ENCODE results near the gene MDM1. TPM values are rescaled to one million over a fixed set of nuclear protein-coding genes. Genes with fewer than 3 reads are reported as not detected.

MDM1 gene
- total and polyA plus RNA-seq, 10 donors, result 13.5 to 38.9 (median 21.9) TPM

DNA sequence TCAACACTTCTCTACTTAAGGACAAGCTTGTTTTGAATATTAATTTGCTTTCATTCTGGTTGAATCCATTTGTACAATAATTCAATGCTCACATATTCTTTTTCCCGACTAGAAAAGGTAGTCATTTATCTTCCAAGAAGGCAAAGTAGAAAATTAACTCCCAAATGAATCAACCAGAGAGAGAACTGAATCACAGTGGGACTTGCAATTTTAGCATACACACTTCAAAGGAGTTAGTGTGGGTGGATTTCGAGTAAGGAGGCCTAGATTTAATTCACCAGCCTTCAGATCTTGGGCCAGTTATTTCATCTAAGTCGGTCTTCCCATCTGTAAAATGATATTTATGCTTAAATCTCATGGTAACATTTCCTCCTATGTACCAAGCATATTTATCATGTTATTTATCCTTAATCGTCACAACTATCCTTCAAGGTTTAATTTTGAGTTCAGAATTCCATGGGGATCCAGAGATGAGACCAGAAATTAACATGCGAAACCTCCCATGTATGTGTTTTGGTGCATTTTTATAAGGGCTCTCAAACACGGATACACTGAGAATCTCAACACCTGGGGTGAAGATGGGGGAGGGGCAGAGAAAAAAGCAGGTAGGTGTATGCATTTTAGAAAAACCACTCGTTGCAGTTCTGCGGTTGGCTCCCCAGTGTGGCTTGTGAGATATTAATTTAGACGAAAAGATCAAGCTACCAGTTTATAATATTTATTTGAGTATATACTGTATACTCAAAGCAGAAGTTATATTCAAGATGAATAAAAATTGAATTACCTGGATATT lies 39.8 kb downstream of the MDM1 start:
- 79 to 93% (median 87%) methylated on average over 9 of the region's 9 CpGs for WGBS, 5 donors

DNA sequence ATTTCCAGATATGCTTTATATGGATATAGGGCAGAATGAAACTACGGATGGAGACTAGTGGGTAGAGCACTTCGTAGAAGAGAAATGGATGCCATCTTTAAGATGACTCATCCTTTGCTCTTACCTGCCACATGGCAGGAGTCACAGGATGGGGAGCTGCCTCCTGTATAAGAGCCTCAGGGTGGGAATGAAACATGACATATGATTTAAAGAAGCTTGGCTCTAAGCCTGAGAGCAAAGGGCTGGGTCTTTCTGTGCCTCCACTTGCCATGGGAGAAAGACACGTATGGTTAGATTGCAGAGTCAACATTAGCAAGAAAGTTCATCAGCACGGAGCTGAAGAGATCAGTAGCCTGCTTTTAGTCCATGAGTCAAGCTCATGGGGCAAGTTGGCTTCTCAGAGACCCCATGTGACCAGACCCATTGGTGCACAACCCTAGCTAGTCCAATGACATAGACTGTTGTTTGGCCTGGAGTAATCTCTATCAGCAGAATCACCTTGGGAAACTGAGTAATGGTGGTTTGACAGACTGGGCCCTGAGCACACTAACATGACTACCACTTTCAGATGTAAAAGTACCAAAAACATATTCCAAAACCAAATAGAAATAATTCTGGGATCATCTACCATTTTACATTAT lies 40.6 kb downstream of the MDM1 start:
- Histone ChIP-seq H3K27me3 (replicated peaks in 1 of 7) (no peaks in the 10 kb centered on the region), H3K4me3 (no peak overlapping the region), H3K27ac (no peak overlapping the region), H3K36me3 (peaks cover 0 to 46% (median 11%) of the 10 kb centered on the region in 6 donors), H3K4me1 (peaks cover 0 to 10% (median 0%) of the 10 kb centered on the region in 6 donors), H3K9me3 (no peaks in the 10 kb centered on the region)
- no peak for DNase-seq
- TF ChIP-seq POLR2A (IDR thresholded peaks at IDR 0.05), result no peak
- TF ChIP-seq POLR2AphosphoS5 (IDR thresholded peaks at IDR 0.05), result no peak
- TF ChIP-seq, protein P1, sequence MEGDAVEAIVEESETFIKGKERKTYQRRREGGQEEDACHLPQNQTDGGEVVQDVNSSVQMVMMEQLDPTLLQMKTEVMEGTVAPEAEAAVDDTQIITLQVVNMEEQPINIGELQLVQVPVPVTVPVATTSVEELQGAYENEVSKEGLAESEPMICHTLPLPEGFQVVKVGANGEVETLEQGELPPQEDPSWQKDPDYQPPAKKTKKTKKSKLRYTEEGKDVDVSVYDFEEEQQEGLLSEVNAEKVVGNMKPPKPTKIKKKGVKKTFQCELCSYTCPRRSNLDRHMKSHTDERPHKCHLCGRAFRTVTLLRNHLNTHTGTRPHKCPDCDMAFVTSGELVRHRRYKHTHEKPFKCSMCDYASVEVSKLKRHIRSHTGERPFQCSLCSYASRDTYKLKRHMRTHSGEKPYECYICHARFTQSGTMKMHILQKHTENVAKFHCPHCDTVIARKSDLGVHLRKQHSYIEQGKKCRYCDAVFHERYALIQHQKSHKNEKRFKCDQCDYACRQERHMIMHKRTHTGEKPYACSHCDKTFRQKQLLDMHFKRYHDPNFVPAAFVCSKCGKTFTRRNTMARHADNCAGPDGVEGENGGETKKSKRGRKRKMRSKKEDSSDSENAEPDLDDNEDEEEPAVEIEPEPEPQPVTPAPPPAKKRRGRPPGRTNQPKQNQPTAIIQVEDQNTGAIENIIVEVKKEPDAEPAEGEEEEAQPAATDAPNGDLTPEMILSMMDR (IDR thresholded peaks at IDR 0.05 in 8 of 11, conservative IDR thresholded peaks at IDR 0.05 in 3 of 11), result no peak
- WGBS, 5 donors, result 92 to 98% (median 96%) methylated on average over 4 of the region's 4 CpGs
- intact Hi-C loops (cut with DNase I; ENCODE audit: low total_unique reads), result no loop called here

More for the DNA sequence above, 39.8 kb downstream of the MDM1 start:
- Histone ChIP-seq H3K27ac (no peak overlapping the region), H3K4me1 (peaks cover 0 to 10% (median 0%) of the 10 kb centered on the region in 6 donors), H3K36me3 (peaks cover 0 to 54% (median 14%) of the 10 kb centered on the region in 6 donors), H3K9me3 (no peaks in the 10 kb centered on the region), H3K4me3 (no peak overlapping the region), H3K27me3 (replicated peaks in 1 of 7) (no peaks in the 10 kb centered on the region)
- no peak for TF ChIP-seq POLR2AphosphoS5 (IDR thresholded peaks at IDR 0.05)
- TF ChIP-seq, protein P1 (IDR thresholded peaks at IDR 0.05 in 8 of 11, conservative IDR thresholded peaks at IDR 0.05 in 3 of 11), result no peak
- TF ChIP-seq POLR2A (IDR thresholded peaks at IDR 0.05), result no peak
- intact Hi-C loops (cut with DNase I; ENCODE audit: low total_unique reads), result no loop called here
- no peak for DNase-seq

DNA sequence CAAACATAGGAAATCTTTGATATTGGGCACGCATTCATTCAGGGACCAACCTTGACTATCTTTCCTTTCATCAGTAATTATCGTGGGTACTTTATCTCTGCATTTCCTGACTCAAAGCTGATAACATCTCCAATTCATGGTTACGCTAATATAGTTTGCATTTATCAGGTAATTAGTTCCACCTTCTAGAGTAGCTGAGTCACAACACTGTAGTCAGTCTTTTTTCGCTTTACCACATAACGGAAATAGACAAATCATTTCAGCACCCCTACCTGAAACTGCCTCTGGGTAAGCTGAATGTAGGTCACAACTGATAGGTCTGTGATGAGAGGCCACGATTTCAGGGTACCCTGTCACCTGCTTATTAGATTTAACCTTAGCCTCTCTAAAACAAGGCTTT lies 42.0 kb downstream of the MDM1 start:
- Histone ChIP-seq H3K4me1 (peaks cover 0 to 10% (median 0%) of the 10 kb centered on the region in 6 donors), H3K27ac (no peak overlapping the region), H3K4me3 (no peak overlapping the region), H3K36me3 (peaks cover 0 to 32% (median 6%) of the 10 kb centered on the region in 6 donors), H3K9me3 (no peaks in the 10 kb centered on the region), H3K27me3 (replicated peaks in 1 of 7) (no peaks in the 10 kb centered on the region)
- 54 to 68% (median 57%) methylated on average over 6 of the region's 6 CpGs for whole genome bisulfite sequencing, 5 donors
- intact Hi-C loops (cut with DNase I; ENCODE audit: low total_unique reads), result no loop called here
- TF ChIP-seq, protein P1 (IDR thresholded peaks at IDR 0.05 in 8 of 11, conservative IDR thresholded peaks at IDR 0.05 in 3 of 11), result no peak
- TF ChIP-seq POLR2AphosphoS5 (IDR thresholded peaks at IDR 0.05), result no peak
- no peak for TF ChIP-seq POLR2A (IDR thresholded peaks at IDR 0.05)
- DNase-seq, result no peak

DNA sequence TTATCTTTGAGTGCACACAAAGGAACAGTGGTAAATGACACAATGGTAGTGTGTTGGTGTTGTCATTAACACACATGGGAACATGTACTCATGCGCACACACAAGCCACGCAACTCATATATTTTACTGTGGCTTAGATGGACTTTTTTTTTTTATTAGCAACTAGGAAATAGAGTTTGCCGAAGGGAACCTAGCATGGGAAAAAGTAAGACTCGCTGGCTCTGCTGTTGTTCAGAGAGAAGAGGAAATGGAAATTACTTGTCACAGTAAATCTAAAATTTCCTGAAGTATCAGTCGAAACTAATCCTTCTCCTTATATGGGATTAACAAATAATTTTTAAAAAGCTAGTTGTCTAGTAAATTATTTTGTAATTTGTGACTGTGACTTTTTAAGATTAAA lies 45.1 kb downstream of the MDM1 start:
- H3K27ac ChIP-seq, result no peak overlapping the region
- H3K36me3 ChIP-seq, result peaks cover 0 to 2% (median 0%) of the 10 kb centered on the region in 6 donors
- DNase-seq, result no peak
- no peaks in the 10 kb centered on the region for H3K9me3 ChIP-seq
- H3K4me1 ChIP-seq, result peaks cover 0 to 10% (median 0%) of the 10 kb centered on the region in 6 donors
- 53 to 64% (median 55%) methylated on average over 5 of the region's 5 CpGs for WGBS, 5 donors
- H3K4me3 ChIP-seq, result no peak overlapping the region
- intact Hi-C loops (cut with DNase I; ENCODE audit: low total_unique reads), result no loop called here
- no peak for TF ChIP-seq POLR2AphosphoS5 (IDR thresholded peaks at IDR 0.05)
- TF ChIP-seq POLR2A (IDR thresholded peaks at IDR 0.05), result no peak
- TF ChIP-seq, protein P1 (IDR thresholded peaks at IDR 0.05 in 8 of 11, conservative IDR thresholded peaks at IDR 0.05 in 3 of 11), result no peak
- H3K27me3 ChIP-seq (replicated peaks in 1 of 7), result no peaks in the 10 kb centered on the region
